ENCODE results near the gene B4GALNT1. TPM values are rescaled to one million over a fixed set of nuclear protein-coding genes. Genes with fewer than 3 reads are reported as not detected.

The B4GALNT1 gene
- total RNA-seq, 1 experiment from 2014 or later: 4.2 TPM

DNA sequence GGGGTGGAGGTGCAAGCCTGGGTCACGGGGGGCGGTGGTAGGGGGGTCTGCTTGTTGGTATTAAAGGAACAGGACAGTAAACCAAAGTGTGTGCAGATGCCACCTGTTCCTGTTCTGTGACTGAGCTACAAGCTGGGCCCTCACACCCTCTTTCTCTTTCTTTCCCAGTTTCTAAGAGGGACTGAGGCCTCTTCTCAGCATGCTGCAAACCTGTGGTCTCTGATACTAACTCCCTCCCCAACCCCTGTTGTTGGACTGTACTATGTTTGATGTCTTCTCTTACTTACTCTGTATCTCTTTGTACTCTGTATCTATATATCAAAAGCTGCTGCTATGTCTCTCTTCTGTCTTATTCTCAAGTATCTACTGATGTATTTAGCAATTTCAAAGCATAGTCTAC, 49.0 kb downstream of the B4GALNT1 start:
- H3K27ac Mint-ChIP-seq (ENCODE audit: unreplicated experiment): no peak overlapping the region
- H3K36me3 ChIP-seq (ENCODE audit: control insufficient read depth, insufficient read depth, low read length): no peaks in the 10 kb centered on the region
- no peaks in the 10 kb centered on the region for H3K27me3 ChIP-seq (replicated peaks; ENCODE audit: control insufficient read depth, insufficient read depth, low read length)
- intact Hi-C loops (cut with micrococcal nuclease; ENCODE audit: unreplicated experiment): loop anchor here (5.0 kb wide), 1 partner anchor 108 kb away; the partner anchor contains the start of gene OS9
- BruUV-seq (replicated peaks): no TSS peak
- no peaks in the 10 kb centered on the region for H3K9me3 ChIP-seq
- DNase-seq: no peak
- H3K4me1 ChIP-seq: peaks cover 12% of the 10 kb centered on the region
- no peak overlapping the region for H3K4me3 ChIP-seq (ENCODE audit: low read depth, low read length)
- H3K36me3 Mint-ChIP-seq (ENCODE audit: insufficient read depth, unreplicated experiment): no peaks in the 10 kb centered on the region
- H3K27me3 Mint-ChIP-seq (ENCODE audit: insufficient read depth, unreplicated experiment): peaks cover 4% of the 10 kb centered on the region
- TF ChIP-seq CTCF (IDR thresholded peaks at IDR 0.05; ENCODE audit: insufficient read depth in 1 of 2, low read depth in 1 of 2, low read length in 1 of 2, severe bottlenecking in 1 of 2, unreplicated experiment in 1 of 2): no peak
- no peak overlapping the region for H3K4me3 Mint-ChIP-seq (ENCODE audit: unreplicated experiment)
- ChIA-PET CTCF (interaction anchor here (1.0 to 2.3 kb wide), 8 partner anchors 20 to 151 kb away, joined by 4 to 17 read pairs (median 9); partner anchors contain the start of genes ARHGEF25 and B4GALNT1), POLR2A (no interaction called here)
- H3K9me3 Mint-ChIP-seq (ENCODE audit: unreplicated experiment): no peaks in the 10 kb centered on the region
- H3K4me1 Mint-ChIP-seq (ENCODE audit: low read depth, unreplicated experiment): peaks cover 16% of the 10 kb centered on the region

DNA sequence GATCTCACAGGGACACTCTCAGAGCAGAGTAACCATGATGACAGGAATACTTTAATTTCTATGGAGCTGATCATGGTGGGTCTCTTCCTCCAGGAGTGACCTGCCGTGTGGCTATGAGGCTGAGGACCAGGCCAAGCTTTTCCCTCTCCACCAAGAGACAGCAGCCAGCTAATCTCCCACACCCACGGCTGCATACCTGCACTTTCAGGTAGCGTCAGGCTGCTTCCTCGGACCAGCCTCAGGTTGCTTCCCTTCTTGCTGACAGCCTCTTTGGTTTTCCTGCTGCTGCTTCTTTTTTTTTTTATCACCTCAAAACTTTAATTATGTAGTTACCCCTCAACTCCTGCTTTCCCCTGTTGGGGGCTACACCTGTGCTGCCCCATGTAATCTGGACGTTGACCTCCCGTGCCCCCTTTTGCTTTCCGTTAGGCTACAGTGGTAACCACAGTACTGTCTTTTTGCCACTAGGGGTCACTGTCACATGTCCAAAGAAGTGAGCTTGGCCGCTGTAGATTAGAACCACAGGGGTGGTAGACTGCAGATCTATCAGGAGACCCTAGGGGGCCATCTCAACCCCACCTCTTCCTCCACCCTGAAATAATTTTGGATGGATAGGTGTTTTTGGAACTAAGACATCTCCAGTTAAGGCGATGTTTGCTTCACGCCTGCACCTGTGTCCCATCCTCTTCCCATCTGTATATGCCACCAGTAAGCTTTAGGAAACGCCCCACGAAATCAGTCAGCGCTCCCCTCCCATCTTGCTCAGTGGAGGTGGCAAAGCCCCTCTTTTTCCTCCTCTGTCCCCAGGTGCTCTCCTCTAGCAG, 49.8 kb downstream of the B4GALNT1 start:
- Mint-ChIP-seq H3K27ac (ENCODE audit: unreplicated experiment) (no peak overlapping the region), H3K36me3 (ENCODE audit: insufficient read depth, unreplicated experiment) (no peaks in the 10 kb centered on the region), H3K9me3 (ENCODE audit: unreplicated experiment) (no peaks in the 10 kb centered on the region), H3K27me3 (ENCODE audit: insufficient read depth, unreplicated experiment) (peaks cover 4% of the 10 kb centered on the region), H3K4me3 (ENCODE audit: unreplicated experiment) (no peak overlapping the region), H3K4me1 (ENCODE audit: low read depth, unreplicated experiment) (peaks cover 16% of the 10 kb centered on the region)
- BruUV-seq (replicated peaks): no TSS peak
- peak; percentile 80 to 83 for DNase-seq
- no peaks in the 10 kb centered on the region for H3K27me3 ChIP-seq (replicated peaks; ENCODE audit: control insufficient read depth, insufficient read depth, low read length)
- CTCF ChIA-PET: interaction anchor here (0.6 to 2.3 kb wide), 26 partner anchors 8 to 358 kb away, joined by 3 to 20 read pairs (median 4); partner anchors contain the start of genes ARHGEF25, ATP23, B4GALNT1 and OS9
- TF ChIP-seq CTCF (IDR thresholded peaks at IDR 0.05; ENCODE audit: insufficient read depth in 1 of 2, low read depth in 1 of 2, low read length in 1 of 2, severe bottlenecking in 1 of 2, unreplicated experiment in 1 of 2): peak; percentile 94 to 96
- POLR2A ChIA-PET: interaction anchor here (0.6 kb wide), 1 partner anchor 1489 kb away, joined by 5 read pairs; no protein-coding TSS in a partner anchor
- H3K4me3 ChIP-seq (ENCODE audit: low read depth, low read length): no peak overlapping the region
- intact Hi-C loops (cut with micrococcal nuclease; ENCODE audit: unreplicated experiment): loop anchor here (1.0 to 5.0 kb wide), 4 partner anchors 8 to 153 kb away; partner anchors contain the start of genes OS9 and PIP4K2C
- peaks cover 13% of the 10 kb centered on the region for H3K4me1 ChIP-seq
- H3K9me3 ChIP-seq: no peaks in the 10 kb centered on the region
- H3K36me3 ChIP-seq (ENCODE audit: control insufficient read depth, insufficient read depth, low read length): no peaks in the 10 kb centered on the region

DNA sequence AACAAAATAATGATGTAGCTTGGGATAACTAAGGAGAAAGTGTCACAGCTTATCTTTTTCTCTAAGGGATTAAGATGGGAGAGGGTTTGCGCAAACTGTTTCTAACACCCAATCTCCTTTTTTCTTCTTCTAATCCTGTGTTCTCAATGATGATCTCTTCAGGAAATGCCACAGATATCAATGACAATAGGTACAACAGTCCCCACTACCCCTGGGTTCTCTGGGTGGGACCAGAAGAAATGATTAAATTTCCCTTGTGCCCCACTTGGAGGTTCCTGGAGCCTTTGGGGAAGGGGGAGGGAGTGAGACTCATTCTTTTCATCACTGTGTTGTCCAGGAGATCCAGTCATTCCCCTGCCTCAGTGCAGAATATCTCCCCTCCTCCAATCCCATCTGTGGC, 50.6 kb downstream of the B4GALNT1 start:
- H3K27ac Mint-ChIP-seq (ENCODE audit: unreplicated experiment): no peak overlapping the region
- no peak for DNase-seq
- H3K9me3 Mint-ChIP-seq (ENCODE audit: unreplicated experiment): no peaks in the 10 kb centered on the region
- H3K27me3 ChIP-seq (replicated peaks; ENCODE audit: control insufficient read depth, insufficient read depth, low read length): no peaks in the 10 kb centered on the region
- CTCF ChIA-PET: interaction anchor here (1.0 to 2.3 kb wide), 6 partner anchors 9 to 144 kb away, joined by 3 to 16 read pairs (median 9); no protein-coding TSS in a partner anchor
- BruUV-seq (replicated peaks): no TSS peak
- H3K9me3 ChIP-seq: no peaks in the 10 kb centered on the region
- POLR2A ChIA-PET: no interaction called here
- peaks cover 16% of the 10 kb centered on the region for H3K4me1 Mint-ChIP-seq (ENCODE audit: low read depth, unreplicated experiment)
- intact Hi-C loops (cut with micrococcal nuclease; ENCODE audit: unreplicated experiment): loop anchor here (5.0 kb wide), 1 partner anchor 110 kb away; the partner anchor contains the start of gene OS9
- peaks cover 13% of the 10 kb centered on the region for H3K4me1 ChIP-seq
- H3K36me3 ChIP-seq (ENCODE audit: control insufficient read depth, insufficient read depth, low read length): no peaks in the 10 kb centered on the region
- H3K4me3 ChIP-seq (ENCODE audit: low read depth, low read length): no peak overlapping the region
- H3K4me3 Mint-ChIP-seq (ENCODE audit: unreplicated experiment): no peak overlapping the region
- no peak for TF ChIP-seq CTCF (IDR thresholded peaks at IDR 0.05; ENCODE audit: insufficient read depth in 1 of 2, low read depth in 1 of 2, low read length in 1 of 2, severe bottlenecking in 1 of 2, unreplicated experiment in 1 of 2)
- no peaks in the 10 kb centered on the region for H3K36me3 Mint-ChIP-seq (ENCODE audit: insufficient read depth, unreplicated experiment)
- H3K27me3 Mint-ChIP-seq (ENCODE audit: insufficient read depth, unreplicated experiment): peaks cover 4% of the 10 kb centered on the region
